ENCODE data around the gene CLIC5.

CLIC5 gene

DNA sequence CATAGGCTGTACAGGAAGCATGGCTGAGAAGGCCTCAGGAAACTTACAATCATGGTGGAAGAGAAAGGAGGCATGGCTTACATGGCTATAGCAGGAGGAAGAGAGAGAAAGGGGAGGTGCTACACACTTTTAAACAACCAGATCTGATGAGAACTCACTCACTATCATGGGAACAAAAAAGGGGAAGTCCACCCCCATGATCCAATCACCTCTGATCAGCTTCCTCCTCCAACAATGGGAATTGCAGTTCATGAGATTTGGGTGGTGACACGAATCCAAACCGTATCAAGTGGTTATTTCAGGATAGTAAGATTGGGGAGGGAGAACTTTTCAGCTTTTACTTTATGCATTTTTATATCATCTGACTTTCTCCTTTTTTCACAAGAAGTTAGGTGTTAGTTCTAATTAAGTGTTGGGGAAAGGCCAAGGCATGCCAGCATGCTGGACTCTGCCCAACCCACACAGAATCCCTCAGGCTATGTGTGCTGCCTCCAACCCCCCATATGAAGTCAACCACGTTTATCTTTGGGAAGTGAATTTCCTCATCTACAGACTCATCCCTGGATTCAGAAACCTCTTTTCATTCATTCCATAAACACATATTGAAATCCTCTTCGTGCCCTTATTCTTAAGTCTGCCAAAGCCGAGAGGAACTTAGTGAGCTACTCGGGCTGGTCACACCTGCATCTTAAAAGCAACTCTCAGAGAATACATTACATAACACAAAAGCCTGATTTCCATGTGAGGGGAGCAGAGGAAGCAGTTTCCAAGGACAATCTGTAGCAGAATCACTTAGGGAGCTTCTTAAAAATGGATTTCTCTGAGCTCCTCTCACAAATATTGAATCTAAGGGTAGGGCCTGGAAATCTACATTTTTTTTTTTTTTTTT is 16.7 kb upstream of the CLIC5 start:
- peak; percentile 55 for DNase-seq

DNA sequence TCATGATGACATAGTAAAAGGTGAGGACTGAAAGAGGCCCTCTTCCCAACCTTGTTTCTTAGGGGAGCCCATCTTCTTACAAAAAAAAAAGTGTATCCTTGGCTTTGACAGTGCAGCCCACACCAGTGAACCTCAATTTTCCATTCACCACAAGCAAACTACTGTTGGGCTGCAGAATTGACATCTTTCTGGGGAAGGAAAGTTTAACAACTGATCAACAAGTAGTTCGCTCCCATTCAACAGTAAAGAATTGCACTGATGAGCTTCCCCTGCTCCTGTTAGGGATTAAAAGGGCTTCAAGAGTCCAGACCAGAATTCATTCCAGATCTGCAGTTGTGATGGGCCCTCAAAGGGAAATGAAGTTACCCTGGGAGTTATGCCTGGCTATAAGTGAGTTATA is 13.9 kb upstream of the CLIC5 start:
- DNase-seq: no peak

DNA sequence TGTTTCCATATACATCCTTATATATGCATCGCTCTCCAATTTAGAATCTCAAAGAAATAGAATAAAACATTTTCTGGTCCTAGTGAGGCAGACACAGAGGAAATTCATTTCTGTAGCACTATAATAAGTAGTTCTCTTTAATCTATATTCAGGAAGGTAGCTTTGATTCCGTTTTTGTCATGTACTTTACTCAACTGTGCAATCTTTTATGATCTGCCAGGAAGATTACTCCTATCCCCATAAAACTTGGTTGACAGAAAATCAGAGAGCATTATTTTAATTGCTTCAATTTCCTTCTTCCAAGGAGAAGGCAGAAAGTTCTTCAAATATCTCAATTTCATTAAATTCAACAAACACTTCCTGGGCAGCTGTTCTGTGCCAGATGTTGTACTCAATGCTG is 10.6 kb upstream of the CLIC5 start:
- no peak for DNase-seq

GRCh38 chr6:46025573-46025972 is 9.9 kb upstream of the CLIC5 start:
- DNase-seq: no peak

- no peak for DNase-seq
These were observed 8.6 kb upstream of the CLIC5 start for GRCh38 chr6:46024124-46024769.

DNA sequence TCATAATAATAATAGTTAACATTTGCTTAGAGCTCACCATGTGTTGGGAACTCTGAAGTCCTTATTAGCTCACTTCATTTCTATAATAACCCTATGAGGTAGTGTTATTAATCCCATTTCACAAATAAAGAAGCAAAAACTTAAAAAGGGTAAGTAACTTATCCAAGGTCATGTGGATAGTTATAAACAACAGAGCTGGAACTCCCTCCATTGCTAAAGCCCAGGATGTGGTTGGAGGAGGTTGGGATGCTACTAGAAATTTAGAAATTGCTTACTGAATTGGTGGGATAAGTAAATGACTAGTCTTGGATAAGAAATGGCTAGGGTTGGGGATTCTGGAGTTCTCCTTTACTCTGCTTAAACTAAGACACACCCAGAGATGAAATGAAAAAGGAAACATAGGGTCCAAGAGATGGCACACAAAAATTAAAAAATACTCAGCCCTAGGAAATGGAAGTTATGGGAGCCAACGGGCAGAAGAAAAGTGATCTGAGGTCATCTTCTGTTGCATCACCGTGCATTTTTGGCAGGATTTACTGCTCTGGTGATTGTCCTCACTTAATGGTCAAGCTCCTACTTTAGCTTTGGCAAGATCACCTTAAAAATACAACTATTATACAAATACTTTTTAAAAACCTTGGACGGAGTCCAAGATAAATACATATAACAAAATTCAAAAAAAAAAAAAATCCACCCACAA is 7.7 kb upstream of the CLIC5 start:
- DNase-seq: peak; percentile 68

GRCh38 chr6:46022106-46022948 is 6.7 kb upstream of the CLIC5 start:
- DNase-seq: peak; percentile 54

GRCh38 chr6:46017726-46018125 is 2.1 kb upstream of the CLIC5 start:
- no peak for DNase-seq

DNA sequence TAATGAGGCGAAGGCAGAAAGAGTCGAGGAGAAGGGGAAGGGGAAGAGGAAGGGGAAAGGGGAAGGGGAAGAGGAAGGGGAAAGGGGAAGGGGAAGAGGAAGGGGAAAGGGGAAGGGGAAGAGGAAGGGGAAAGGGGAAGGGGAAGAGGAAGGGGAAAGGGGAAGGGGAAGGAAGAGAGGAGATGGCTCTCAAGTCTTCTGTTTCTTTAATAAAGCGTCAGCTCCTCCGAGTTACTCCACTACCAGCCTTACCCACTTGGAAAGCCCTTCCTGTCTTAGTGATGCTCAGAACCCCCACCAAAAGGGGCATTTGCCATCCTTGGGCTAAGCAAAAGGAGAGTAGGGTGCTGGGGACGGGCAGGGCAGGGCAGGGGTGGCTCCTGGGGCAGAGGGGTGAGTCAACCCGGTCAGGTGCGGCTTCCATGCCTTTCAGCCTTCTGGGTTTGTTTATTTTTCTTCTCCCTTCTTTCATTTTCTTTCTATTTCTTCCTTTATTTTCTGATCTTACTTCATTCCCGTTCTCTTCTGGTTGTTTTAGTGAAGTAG is 476 bp upstream of the CLIC5 start:
- no peak for DNase-seq

DNA sequence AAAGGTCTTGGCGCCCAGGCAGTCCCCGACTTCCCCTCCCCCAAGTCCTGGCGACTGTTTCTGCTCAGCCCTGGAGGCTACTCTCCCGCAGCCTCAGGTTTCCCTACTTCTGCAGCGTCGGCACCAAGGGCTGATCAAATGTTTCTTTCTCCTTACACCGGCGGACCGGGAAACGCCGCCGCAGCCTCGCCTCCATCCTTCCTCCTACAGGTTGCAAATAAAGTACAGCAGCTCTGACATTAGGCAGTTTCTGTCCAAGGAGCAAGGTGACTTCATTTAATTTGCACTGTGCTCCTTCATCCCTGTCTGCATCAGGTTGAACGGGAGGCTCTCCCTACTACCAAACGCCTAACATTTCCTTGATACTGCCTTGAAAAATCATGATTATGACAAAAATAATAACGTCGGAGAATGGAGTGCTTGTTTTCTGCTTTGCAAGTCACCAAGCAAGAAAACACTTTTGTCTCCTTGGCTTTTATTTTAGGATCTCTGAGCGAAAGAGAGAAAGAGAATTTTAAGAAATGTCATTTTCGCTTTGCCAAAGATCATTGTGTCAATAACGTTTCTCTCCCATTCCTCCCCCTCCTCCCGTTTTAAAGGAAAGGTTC is 1.0 kb downstream of the CLIC5 start:
- no peak for DNase-seq

DNA sequence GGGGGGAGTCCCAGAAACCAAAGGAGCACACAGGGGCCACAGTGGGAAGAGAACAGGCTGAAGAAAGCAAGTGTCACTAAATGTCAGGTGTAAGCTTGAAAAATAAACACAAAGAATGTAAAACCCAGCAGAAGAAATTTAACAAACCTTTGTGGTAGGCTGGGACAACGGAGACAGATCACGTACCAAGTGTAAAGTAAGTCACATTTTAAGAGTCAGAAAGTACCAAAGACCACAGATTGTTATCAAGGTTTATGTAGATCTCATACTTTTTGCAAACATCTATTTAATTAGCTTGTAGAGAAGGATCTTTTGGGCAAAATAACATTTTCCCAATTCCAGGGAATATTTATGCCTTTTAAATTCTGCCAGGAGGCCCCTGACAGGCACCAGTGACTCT is 1.6 kb downstream of the CLIC5 start:
- no peak for DNase-seq

DNA sequence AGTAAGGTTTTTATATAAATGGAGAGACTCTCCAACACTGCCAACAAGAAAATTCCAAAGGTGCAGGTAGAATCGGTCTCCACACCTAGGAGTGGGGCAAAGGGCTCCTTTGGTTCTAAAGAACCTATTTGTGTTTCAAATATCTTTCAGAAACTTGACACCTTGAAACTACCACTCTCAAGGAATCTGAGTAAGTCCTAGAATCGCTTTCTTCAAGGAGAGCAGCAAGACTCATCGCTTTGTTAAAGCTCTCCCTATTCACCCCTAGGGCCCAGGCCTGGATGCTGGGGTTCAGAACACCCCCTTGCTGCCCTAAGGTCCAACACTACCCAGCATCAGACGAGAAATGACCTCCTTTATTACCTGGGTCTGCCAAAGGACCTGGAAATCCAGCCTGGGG is 2.0 kb downstream of the CLIC5 start:
- DNase-seq: no peak

GRCh38 chr6:46012834-46013233 is 2.8 kb downstream of the CLIC5 start:
- DNase-seq: no peak

DNA sequence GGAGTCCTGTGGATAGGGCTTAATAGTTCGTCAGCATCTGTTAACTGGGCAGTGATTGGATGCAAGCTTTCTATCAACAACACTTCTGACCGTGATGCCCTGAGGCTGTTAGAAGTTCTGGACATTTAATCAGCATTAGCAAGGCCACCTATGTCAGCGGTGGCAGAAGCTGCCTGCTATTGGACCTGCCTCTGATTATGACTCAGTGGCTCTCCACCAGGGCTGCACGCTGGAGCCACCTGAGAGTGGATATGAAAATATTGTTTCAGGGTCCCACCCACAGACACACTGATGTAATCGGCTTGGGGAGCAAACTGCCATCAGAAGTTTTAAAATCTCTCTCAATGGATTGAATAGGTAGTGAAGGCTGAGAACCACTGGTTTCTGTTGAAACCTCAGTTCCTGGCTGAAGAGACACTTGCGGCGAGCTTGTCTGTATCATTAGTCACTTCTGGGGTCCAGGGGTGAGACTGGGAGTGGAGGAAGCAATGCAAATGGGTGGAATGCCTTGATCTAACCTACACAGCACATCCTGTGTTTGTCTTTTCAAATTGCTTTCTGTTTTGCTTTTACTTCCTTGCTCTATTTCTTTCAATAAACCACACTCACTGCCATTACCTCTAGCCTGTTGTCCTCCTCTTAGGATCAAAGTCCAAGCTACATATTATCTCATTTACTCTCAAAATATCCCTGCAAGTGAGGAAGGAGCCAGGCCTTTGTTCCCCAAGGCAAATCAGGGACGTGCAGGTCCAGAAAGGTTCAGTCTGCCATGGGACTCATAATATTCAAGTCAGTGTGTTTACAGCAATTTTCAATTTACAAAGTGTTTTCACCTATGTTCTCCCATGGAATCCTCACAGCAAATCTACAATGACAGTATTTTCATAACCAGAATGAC is 4.2 kb downstream of the CLIC5 start:
- no peak for DNase-seq

DNA sequence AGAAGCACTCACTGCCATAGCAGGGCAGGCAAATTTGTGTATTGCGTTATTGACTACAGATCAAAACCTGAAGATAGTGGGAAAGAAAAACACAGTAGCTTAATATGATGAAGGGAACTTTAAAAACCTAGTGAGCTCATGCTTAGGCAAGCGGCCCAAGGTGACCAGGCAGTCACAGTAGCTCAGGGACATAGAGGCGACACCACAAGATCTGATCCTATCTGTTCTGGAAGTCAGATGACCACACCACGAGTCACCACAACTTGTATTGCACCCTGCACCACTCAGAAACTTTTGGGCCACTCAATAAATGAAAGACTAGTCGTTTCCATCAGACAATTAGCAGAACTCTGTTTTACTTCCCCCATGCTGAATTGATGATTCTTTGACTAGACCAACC is 4.9 kb downstream of the CLIC5 start:
- no peak for DNase-seq

- no peak for DNase-seq
These were observed 5.4 kb downstream of the CLIC5 start for GRCh38 chr6:46010270-46010669.

GRCh38 chr6:46002264-46002663 is 13.4 kb downstream of the CLIC5 start:
- no peak for DNase-seq

GRCh38 chr6:46000905-46001304 is 14.8 kb downstream of the CLIC5 start:
- peak; percentile 76 for DNase-seq

DNA sequence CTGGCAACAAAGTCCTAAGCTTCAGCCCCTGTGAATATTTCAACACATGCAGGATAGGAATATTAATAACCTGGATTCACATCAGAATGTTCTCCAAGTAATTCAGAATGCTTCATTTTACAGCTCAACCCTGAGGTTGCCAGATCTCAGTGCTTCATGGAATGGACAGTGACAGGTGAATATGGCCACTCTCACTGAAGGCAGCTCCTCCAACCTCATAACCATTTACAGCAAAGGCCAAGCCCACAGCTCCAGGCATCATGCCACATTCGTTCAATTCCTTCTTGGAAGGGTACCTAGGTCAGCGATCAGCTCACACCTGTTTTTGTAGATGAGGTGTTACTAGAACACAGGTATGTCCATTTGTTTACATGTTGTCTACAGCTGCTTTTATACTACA is 17.1 kb downstream of the CLIC5 start:
- no peak for DNase-seq

- peak; percentile 19 for DNase-seq
These were observed 17.7 kb downstream of the CLIC5 start for GRCh38 chr6:45997875-45998506.

GRCh38 chr6:45991189-45991588 is 24.5 kb downstream of the CLIC5 start:
- DNase-seq: no peak

Measured in NCI-H226 (cell line).